ENCODE measurements around the gene AK4.

The AK4 gene

GRCh38 chr1:65276197-65276939 is 128.4 kb downstream of the AK4 start:
- Histone ChIP-seq H3K27ac (ENCODE audit: low read length) (no peak overlapping the region), H2AFZ (ENCODE audit: low read depth, low read length) (no peak overlapping the region), H4K20me1 (ENCODE audit: insufficient read depth, low read length) (no peaks in the 10 kb centered on the region; the same call in 1 of the 2 replicates), H3K4me1 (ENCODE audit: insufficient read depth, low read length) (no peaks in the 10 kb centered on the region), H3K4me3 (ENCODE audit: low read depth in 1 of 2, low read length in 2 of 2) (no peak overlapping the region), H3K4me2 (ENCODE audit: insufficient read depth, low read length) (no peak overlapping the region), H3K27me3 (ENCODE audit: insufficient read depth, low read length, poor library complexity) (no peaks in the 10 kb centered on the region), H3K9me3 (ENCODE audit: insufficient read depth, low read length, severe bottlenecking) (no peaks in the 10 kb centered on the region), H3K79me2 (ENCODE audit: insufficient read depth, low read length) (no peaks in the 10 kb centered on the region), H3K36me3 (ENCODE audit: insufficient read depth, low read length) (no peaks in the 10 kb centered on the region), H3K9ac (ENCODE audit: low read depth, low read length) (no peak overlapping the region)
- TF ChIP-seq EZH2 (IDR thresholded peaks at IDR 0.05; ENCODE audit: borderline replicate concordance, low read depth, low read length, severe bottlenecking) (no peak), CTCF (IDR thresholded peaks at IDR 0.05; ENCODE audit: borderline replicate concordance, extremely low read depth, low read length, poor library complexity, severe bottlenecking) (no peak)
- no peak for ATAC-seq (ENCODE audit: insufficient read depth, low read depth)
- no peak for DNase-seq

- DNase-seq: no peak
- Histone ChIP-seq H3K9ac (ENCODE audit: low read depth, low read length) (no peak overlapping the region), H3K36me3 (ENCODE audit: insufficient read depth, low read length) (no peaks in the 10 kb centered on the region), H3K9me3 (ENCODE audit: insufficient read depth, low read length, severe bottlenecking) (no peaks in the 10 kb centered on the region), H3K4me3 (ENCODE audit: low read depth in 1 of 2, low read length in 2 of 2) (no peak overlapping the region), H3K27me3 (ENCODE audit: insufficient read depth, low read length, poor library complexity) (no peaks in the 10 kb centered on the region), H2AFZ (ENCODE audit: low read depth, low read length) (no peak overlapping the region), H3K4me1 (ENCODE audit: insufficient read depth, low read length) (no peaks in the 10 kb centered on the region), H3K4me2 (ENCODE audit: insufficient read depth, low read length) (no peak overlapping the region), H3K27ac (ENCODE audit: low read length) (no peak overlapping the region), H4K20me1 (ENCODE audit: insufficient read depth, low read length) (no peaks in the 10 kb centered on the region; the same call in 1 of the 2 replicates), H3K79me2 (ENCODE audit: insufficient read depth, low read length) (no peaks in the 10 kb centered on the region)
- TF ChIP-seq EZH2 (IDR thresholded peaks at IDR 0.05; ENCODE audit: borderline replicate concordance, low read depth, low read length, severe bottlenecking) (no peak), CTCF (IDR thresholded peaks at IDR 0.05; ENCODE audit: borderline replicate concordance, extremely low read depth, low read length, poor library complexity, severe bottlenecking) (no peak)
- no peak for ATAC-seq (ENCODE audit: insufficient read depth, low read depth)
These were observed 129.8 kb downstream of the AK4 start for GRCh38 chr1:65277605-65278347.

- Histone ChIP-seq H3K4me1 (ENCODE audit: insufficient read depth, low read length) (no peaks in the 10 kb centered on the region), H3K36me3 (ENCODE audit: insufficient read depth, low read length) (no peaks in the 10 kb centered on the region), H3K27me3 (ENCODE audit: insufficient read depth, low read length, poor library complexity) (no peaks in the 10 kb centered on the region), H3K9me3 (ENCODE audit: insufficient read depth, low read length, severe bottlenecking) (no peaks in the 10 kb centered on the region), H3K4me3 (ENCODE audit: low read depth in 1 of 2, low read length in 2 of 2) (no peak overlapping the region), H3K27ac (ENCODE audit: low read length) (no peak overlapping the region), H4K20me1 (ENCODE audit: insufficient read depth, low read length) (no peaks in the 10 kb centered on the region; the same call in 1 of the 2 replicates), H2AFZ (ENCODE audit: low read depth, low read length) (no peak overlapping the region), H3K9ac (ENCODE audit: low read depth, low read length) (no peak overlapping the region), H3K79me2 (ENCODE audit: insufficient read depth, low read length) (no peaks in the 10 kb centered on the region), H3K4me2 (ENCODE audit: insufficient read depth, low read length) (no peak overlapping the region)
- DNase-seq (no peak), ATAC-seq (ENCODE audit: insufficient read depth, low read depth) (no peak)
- TF ChIP-seq EZH2 (IDR thresholded peaks at IDR 0.05; ENCODE audit: borderline replicate concordance, low read depth, low read length, severe bottlenecking): no peak
- TF ChIP-seq CTCF (IDR thresholded peaks at IDR 0.05; ENCODE audit: borderline replicate concordance, extremely low read depth, low read length, poor library complexity, severe bottlenecking): no peak
These were observed 130.5 kb downstream of the AK4 start for GRCh38 chr1:65278376-65279069.

Measured in DND-41 (cell line).